ENCODE measurements around the gene TEAD4. TPM values are rescaled to one million over a fixed set of nuclear protein-coding genes. Genes with fewer than 3 reads are reported as not detected.

The TEAD4 gene
- total RNA-seq, 1 donor from 2014 or later: 26.0 TPM

DNA sequence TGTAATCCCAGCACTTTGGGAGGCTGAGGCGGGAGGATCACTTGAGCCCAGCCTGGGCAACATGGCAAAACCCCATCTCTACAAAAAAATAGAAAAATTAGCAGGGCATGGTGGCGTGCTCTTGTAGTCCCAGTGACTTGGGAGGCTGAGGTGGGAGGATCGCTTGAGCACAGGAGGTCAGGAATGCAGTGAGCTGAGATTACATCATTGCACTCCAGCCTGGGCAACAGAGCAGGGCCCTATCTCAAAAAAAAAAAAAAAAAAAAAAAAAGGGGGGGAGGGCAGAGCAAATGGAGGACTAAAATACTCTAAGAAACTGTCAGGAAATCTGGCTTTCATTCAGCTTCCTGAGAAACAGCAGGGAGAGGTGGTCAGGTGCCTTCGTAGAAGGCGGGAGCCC, 86.3 kb downstream of the TEAD4 start:
- H3K27me3 Mint-ChIP-seq (ENCODE audit: low read depth): peaks cover 2% of the 10 kb centered on the region

DNA sequence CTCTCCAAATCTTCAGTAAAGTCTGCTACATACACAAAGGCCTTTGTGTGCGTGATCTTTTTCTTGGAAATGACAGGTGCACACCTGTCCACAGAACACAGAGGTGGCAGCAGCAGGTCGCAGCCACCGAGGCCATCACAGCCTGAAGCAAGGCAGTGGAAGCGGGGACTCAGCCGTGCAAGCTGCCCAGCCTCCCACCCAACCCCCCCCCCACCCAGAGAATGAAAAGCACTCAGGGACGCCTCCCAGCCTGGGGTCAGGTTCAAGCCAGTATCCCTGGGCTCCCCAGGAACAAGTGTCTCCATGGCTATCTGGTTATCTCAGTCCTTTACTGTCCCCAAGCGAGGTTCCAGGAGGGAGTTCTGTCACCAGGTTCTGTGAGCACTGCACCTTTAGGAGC, 86.8 kb downstream of the TEAD4 start:
- TF ChIP-seq, protein P1, sequence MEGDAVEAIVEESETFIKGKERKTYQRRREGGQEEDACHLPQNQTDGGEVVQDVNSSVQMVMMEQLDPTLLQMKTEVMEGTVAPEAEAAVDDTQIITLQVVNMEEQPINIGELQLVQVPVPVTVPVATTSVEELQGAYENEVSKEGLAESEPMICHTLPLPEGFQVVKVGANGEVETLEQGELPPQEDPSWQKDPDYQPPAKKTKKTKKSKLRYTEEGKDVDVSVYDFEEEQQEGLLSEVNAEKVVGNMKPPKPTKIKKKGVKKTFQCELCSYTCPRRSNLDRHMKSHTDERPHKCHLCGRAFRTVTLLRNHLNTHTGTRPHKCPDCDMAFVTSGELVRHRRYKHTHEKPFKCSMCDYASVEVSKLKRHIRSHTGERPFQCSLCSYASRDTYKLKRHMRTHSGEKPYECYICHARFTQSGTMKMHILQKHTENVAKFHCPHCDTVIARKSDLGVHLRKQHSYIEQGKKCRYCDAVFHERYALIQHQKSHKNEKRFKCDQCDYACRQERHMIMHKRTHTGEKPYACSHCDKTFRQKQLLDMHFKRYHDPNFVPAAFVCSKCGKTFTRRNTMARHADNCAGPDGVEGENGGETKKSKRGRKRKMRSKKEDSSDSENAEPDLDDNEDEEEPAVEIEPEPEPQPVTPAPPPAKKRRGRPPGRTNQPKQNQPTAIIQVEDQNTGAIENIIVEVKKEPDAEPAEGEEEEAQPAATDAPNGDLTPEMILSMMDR (IDR thresholded peaks at IDR 0.05): no peak
- Mint-ChIP-seq H3K36me3 (ENCODE audit: low read depth) (peaks cover 15% of the 10 kb centered on the region), H3K27me3 (ENCODE audit: low read depth) (peaks cover 2% of the 10 kb centered on the region), H3K27ac (ENCODE audit: unreplicated experiment) (no peak overlapping the region), H3K9me3 (ENCODE audit: low read depth) (no peaks in the 10 kb centered on the region), H3K4me3 (ENCODE audit: unreplicated experiment) (no peak overlapping the region), H3K4me1 (ENCODE audit: low read depth) (no peaks in the 10 kb centered on the region)
- DNase-seq (ENCODE audit: low spot score): no peak

More for the DNA sequence above, 86.3 kb downstream of the TEAD4 start:
- H3K9me3 Mint-ChIP-seq (ENCODE audit: low read depth): no peaks in the 10 kb centered on the region
- H3K36me3 Mint-ChIP-seq (ENCODE audit: low read depth): peaks cover 15% of the 10 kb centered on the region
- H3K27ac Mint-ChIP-seq (ENCODE audit: unreplicated experiment): no peak overlapping the region
- DNase-seq (ENCODE audit: low spot score): no peak
- no peaks in the 10 kb centered on the region for H3K4me1 Mint-ChIP-seq (ENCODE audit: low read depth)
- TF ChIP-seq, protein P1 (IDR thresholded peaks at IDR 0.05): no peak
- H3K4me3 Mint-ChIP-seq (ENCODE audit: unreplicated experiment): no peak overlapping the region

DNA sequence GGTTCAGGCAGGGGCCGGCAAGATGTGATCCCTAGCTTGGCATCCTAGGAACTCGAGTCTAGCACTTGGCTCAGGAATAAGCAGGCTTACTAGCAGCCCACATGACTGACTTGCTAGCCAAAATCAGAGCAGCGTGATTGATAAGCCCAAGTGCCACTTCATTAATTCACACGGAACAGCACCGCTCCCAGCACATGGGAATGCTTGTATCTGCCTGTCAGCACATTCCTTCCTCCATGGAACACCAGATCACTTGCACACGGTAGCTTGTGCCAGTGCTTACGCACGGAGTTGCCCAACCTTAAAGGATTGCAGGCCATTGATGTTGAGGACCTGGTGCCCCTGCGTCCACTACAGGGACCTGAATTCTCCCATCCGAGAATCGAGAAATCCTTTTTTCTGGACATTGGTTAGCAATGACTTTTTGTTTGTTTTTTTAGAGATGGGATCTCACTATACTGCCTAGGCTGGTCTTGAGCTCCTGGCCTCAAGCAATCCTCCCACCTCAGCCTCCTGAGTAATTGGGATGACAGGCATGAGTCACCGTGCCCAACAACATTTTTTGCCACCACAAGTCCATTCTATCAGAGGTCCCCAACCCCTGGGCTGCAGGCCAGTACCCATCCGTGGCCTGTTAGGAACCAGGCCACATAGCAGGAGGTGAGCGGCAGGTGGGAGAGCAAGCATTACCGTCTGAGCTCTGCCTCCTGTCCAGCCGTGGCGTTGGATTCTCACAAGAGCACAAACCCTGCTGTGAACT, 87.4 kb downstream of the TEAD4 start:
- Mint-ChIP-seq H3K4me1 (ENCODE audit: low read depth) (no peaks in the 10 kb centered on the region), H3K27me3 (ENCODE audit: low read depth) (peaks cover 2% of the 10 kb centered on the region), H3K4me3 (ENCODE audit: unreplicated experiment) (no peak overlapping the region), H3K27ac (ENCODE audit: unreplicated experiment) (no peak overlapping the region), H3K9me3 (ENCODE audit: low read depth) (no peaks in the 10 kb centered on the region), H3K36me3 (ENCODE audit: low read depth) (peaks cover 15% of the 10 kb centered on the region)
- DNase-seq (ENCODE audit: low spot score): no peak
- TF ChIP-seq, protein P1 (IDR thresholded peaks at IDR 0.05): no peak

DNA sequence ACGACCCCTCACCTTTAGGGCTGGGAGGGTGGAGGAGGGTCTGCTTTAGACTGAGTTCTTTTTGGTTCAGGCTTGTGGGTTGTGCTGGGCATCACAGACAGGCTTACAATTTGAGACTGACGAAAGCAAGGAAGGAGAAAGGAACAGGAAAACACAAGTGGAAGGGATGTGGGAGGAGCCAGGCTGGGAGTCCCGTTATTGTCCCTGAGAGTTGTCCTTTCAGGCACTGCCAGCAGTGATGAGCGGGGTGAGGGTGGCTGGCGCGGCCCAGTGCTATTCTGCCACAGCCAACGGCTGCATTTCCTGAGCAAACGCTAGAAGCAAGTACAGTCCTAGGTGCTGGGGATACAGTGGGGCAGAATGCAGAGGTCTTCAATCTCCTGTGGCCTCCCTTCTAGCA, 88.8 kb downstream of the TEAD4 start:
- Mint-ChIP-seq H3K27me3 (ENCODE audit: low read depth) (peaks cover 2% of the 10 kb centered on the region), H3K4me1 (ENCODE audit: low read depth) (no peaks in the 10 kb centered on the region), H3K36me3 (ENCODE audit: low read depth) (peaks cover 10% of the 10 kb centered on the region), H3K9me3 (ENCODE audit: low read depth) (no peaks in the 10 kb centered on the region), H3K4me3 (ENCODE audit: unreplicated experiment) (no peak overlapping the region), H3K27ac (ENCODE audit: unreplicated experiment) (no peak overlapping the region)
- DNase-seq (ENCODE audit: low spot score): no peak
- TF ChIP-seq, protein P1 (IDR thresholded peaks at IDR 0.05): no peak

DNA sequence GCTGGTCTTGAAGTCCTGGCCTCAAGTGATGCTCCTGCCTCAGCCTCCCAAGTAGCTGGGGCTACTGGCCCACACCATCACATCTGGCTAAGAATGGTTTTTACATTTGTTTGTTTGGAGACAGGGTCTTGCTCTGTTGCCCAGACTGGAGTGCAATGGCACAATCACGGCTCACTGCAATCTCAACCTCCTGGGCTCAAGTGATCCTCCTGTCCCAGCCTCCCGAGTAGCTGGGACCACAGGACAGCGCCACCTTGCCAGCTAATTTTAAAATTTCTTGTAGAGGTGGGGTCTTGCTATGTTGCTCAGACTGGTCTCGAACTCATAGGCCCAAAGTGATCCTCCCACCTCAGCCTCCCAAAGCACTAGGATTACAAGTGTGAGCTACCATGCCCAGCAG, 89.3 kb downstream of the TEAD4 start:
- no peaks in the 10 kb centered on the region for H3K4me1 Mint-ChIP-seq (ENCODE audit: low read depth)
- no peak overlapping the region for H3K27ac Mint-ChIP-seq (ENCODE audit: unreplicated experiment)

More for the DNA sequence above, 89.3 kb downstream of the TEAD4 start:
- DNase-seq (ENCODE audit: low spot score): no peak
- TF ChIP-seq, protein P1 (IDR thresholded peaks at IDR 0.05): no peak
- Mint-ChIP-seq H3K4me3 (ENCODE audit: unreplicated experiment) (no peak overlapping the region), H3K36me3 (ENCODE audit: low read depth) (peaks cover 7% of the 10 kb centered on the region), H3K27me3 (ENCODE audit: low read depth) (peaks cover 2% of the 10 kb centered on the region), H3K9me3 (ENCODE audit: low read depth) (no peaks in the 10 kb centered on the region)

Measured in chondrocyte (in vitro differentiated cells).